HepG2 (cell line): ENCODE data around the gene MEIS3. TPM values are rescaled to one million over a fixed set of nuclear protein-coding genes. Genes with fewer than 3 reads are reported as not detected.

ENCODE experiments used
- AGO2 ChIP-seq: fragments of 200-400 bp; formaldehyde crosslinking; optimal IDR thresholded peaks from 2 replicates; pipeline ENCODE3; 2017; ENCODE audit warnings: mild to moderate bottlenecking, low read depth, low read length, moderate library complexity
- BCL6 ChIP-seq: IDR thresholded peaks from 2 replicates; pipeline ENCODE4 v1.6.1; 2016; ENCODE audit warnings: missing genetic modification reagents, missing compliant biosample characterization
- CCDC6 ChIP-seq: sonication (generic); formaldehyde crosslinking; IDR thresholded peaks from 2 replicates; pipeline ENCODE4 v1.8.1; 2022; ENCODE audit warnings: mild to moderate bottlenecking, missing genetic modification reagents, moderate library complexity
- DPF2 ChIP-seq: sonication (generic); formaldehyde crosslinking; IDR thresholded peaks from 2 replicates; pipeline ENCODE4 v1.4.0; 2020; ENCODE audit warnings: mild to moderate bottlenecking, low read depth, missing genetic modification reagents, borderline replicate concordance
- FOXJ3 ChIP-seq: sonication (generic); formaldehyde crosslinking; IDR thresholded peaks from 2 replicates; pipeline ENCODE4 v1.4.0; 2020; ENCODE audit warnings: missing genetic modification reagents, mild to moderate bottlenecking, borderline replicate concordance
- HDAC2 ChIP-seq: sonication (generic); formaldehyde crosslinking; IDR thresholded peaks from 2 replicates; pipeline ENCODE4 v1.4.0; 2020; ENCODE audit warnings: missing genetic modification reagents
- HNF4G ChIP-seq, 2 experiments: sonication (generic) in 1 of 2; formaldehyde crosslinking in 1 of 2; IDR thresholded peaks; 2 replicates each; pipeline versions ENCODE4 v1.4.0 to v1.6.1; 2011 to 2020; ENCODE audit warnings: borderline replicate concordance in 2 of 2, low read depth in 2 of 2, mild to moderate bottlenecking in 2 of 2, low read length in 1 of 2, missing genetic modification reagents in 1 of 2, moderate library complexity in 1 of 2
- HOXA3 ChIP-seq: sonication (generic); formaldehyde crosslinking; IDR thresholded peaks from 2 replicates; pipeline ENCODE4 v1.5.0; 2020; ENCODE audit warnings: missing genetic modification reagents
- KLF9 ChIP-seq: IDR thresholded peaks from 2 replicates; pipeline ENCODE4 v1.6.1; 2016; ENCODE audit warnings: low read depth
- NR2F6 ChIP-seq, 2 experiments: IDR thresholded peaks; 2 replicates each; pipeline ENCODE4 v1.6.1; 2016; ENCODE audit warnings: antibody characterized with exemption in 1 of 2, mild to moderate bottlenecking in 1 of 2
- RXRB ChIP-seq: IDR thresholded peaks from 2 replicates; pipeline ENCODE4 v1.6.1; 2016; ENCODE audit warnings: borderline replicate concordance, missing genetic modification reagents, missing compliant biosample characterization
- XRCC5 ChIP-seq: fragments of 200-400 bp; formaldehyde crosslinking; optimal IDR thresholded peaks from 2 replicates; pipeline ENCODE3; 2017; ENCODE audit warnings: mild to moderate bottlenecking, low read length
- ZC3H4 ChIP-seq: sonication (generic); formaldehyde crosslinking; IDR thresholded peaks from 2 replicates; pipeline ENCODE4 v1.4.0; 2020; ENCODE audit warnings: missing genetic modification reagents, borderline replicate concordance
- ZMYM3 ChIP-seq: sonication (generic); formaldehyde crosslinking; IDR thresholded peaks from 2 replicates; pipeline ENCODE4 v1.5.1; 2020; ENCODE audit warnings: mild to moderate bottlenecking, missing genetic modification reagents
- ZNF224 ChIP-seq: sonication (generic); formaldehyde crosslinking; IDR thresholded peaks from 2 replicates; pipeline ENCODE4 v1.5.0; 2020; ENCODE audit warnings: mild to moderate bottlenecking, missing genetic modification reagents
- ZNF30 ChIP-seq: sonication (generic); formaldehyde crosslinking; IDR thresholded peaks from 2 replicates; pipeline ENCODE4 v1.5.0; 2020; ENCODE audit warnings: mild to moderate bottlenecking, missing genetic modification reagents
- ZNF343 ChIP-seq: sonication (generic); formaldehyde crosslinking; IDR thresholded peaks from 2 replicates; pipeline ENCODE4 v1.4.0; 2020; ENCODE audit warnings: mild to moderate bottlenecking, missing genetic modification reagents
- ZNF629 ChIP-seq: sonication (generic); formaldehyde crosslinking; conservative IDR thresholded peaks from 2 replicates; pipeline ENCODE4 v1.5.0; 2020; ENCODE audit warnings: missing genetic modification reagents
- polyA plus RNA-seq, 8 experiments: library from polyadenylated mRNA; depleted of rRNA in 3 of 8; stranded (reverse) in 7 of 8; unstranded in 1 of 8; fragments of >200 nt; fragmentation: Illumina TruSeq in 4 of 8; extraction: Trizol in 4 of 8; gene quantifications; 2 replicates each; pipeline versions ENCODE4 v1.2.1 to v1.2.3, GENCODE V29; 2011 to 2016; ENCODE audit warnings: low read depth in 4 of 8, missing spikeins in 1 of 8, mixed read lengths in 1 of 8; ENCODE audit not compliant: insufficient read depth in 1 of 8
- total RNA-seq, 5 experiments: library from RNA; depleted of rRNA; stranded (reverse); fragments of >200 nt; fragmentation: Illumina TruSeq; extraction: Trizol; gene quantifications; 2 replicates each; pipeline ENCODE4 v1.2.3, GENCODE V29; 2016; ENCODE audit warnings: low read depth in 1 of 5
- TF ChIP-seq, protein P1 (sequence below): IDR thresholded peaks from 2 replicates; pipeline ENCODE4 v1.6.1; 2016
- TF ChIP-seq, protein P2 (sequence below): IDR thresholded peaks from 2 replicates; pipeline ENCODE4 v1.4.0; 2020; ENCODE audit warnings: mild to moderate bottlenecking, missing genetic modification reagents
- TF ChIP-seq, protein P3 (sequence below): sonication (generic); formaldehyde crosslinking; IDR thresholded peaks from 2 replicates; pipeline ENCODE4 v1.4.0; 2020; ENCODE audit warnings: low read depth, mild to moderate bottlenecking, missing genetic modification reagents
- TF ChIP-seq, protein P4 (sequence below): sonication (generic); formaldehyde crosslinking; IDR thresholded peaks from 2 replicates; pipeline ENCODE4 v1.5.1; 2020; ENCODE audit warnings: missing genetic modification reagents, mild to moderate bottlenecking, borderline replicate concordance

The MEIS3 gene
- total and polyA plus RNA-seq, 2 of the 13 experiments (the other 11 are each of a cell fraction or from before 2014, with no cell fraction given): 0.09 to 0.70 TPM

- TF ChIP-seq ZMYM3 (CRISPR knock-in tag) (peak; percentile 81; the same call in 1 of the 2 replicates), HDAC2 (CRISPR knock-in tag) (peak; percentile 71; the same call in 1 of the 2 replicates), ZNF629 (CRISPR knock-in tag) (peak; percentile 49), ZNF30 (CRISPR knock-in tag) (no peak), BCL6 (CRISPR knock-in tag) (peak; percentile 49), CCDC6 (CRISPR knock-in tag) (peak; percentile 37; the same call in 1 of the 2 replicates), ZNF343 (CRISPR knock-in tag) (0 out of 2 replicates have a peak, but pooled peaks have one; percentile 32), AGO2 (peak; percentile 83), HOXA3 (peak; percentile 80), FOXJ3 (peak; percentile 16; the same call in 1 of the 2 replicates), XRCC5 (peak; percentile 39), RXRB (CRISPR knock-in tag) (peak; percentile 48; the same call in 1 of the 2 replicates), ZC3H4 (CRISPR knock-in tag) (no peak), HNF4G (IDR thresholded peaks at IDR 0.05; ENCODE audit: borderline replicate concordance, low read depth, low read length) (peak; percentile 93), HNF4G (CRISPR knock-in tag; IDR thresholded peaks at IDR 0.05; ENCODE audit: borderline replicate concordance, low read depth) (peak; percentile 93; the same call in 1 of the 2 replicates), NR2F6 (IDR thresholded peaks at IDR 0.05) (no peak), NR2F6 (CRISPR knock-in tag; IDR thresholded peaks at IDR 0.05) (peak; percentile 36; the same call in 1 of the 2 replicates), ZNF224 (CRISPR knock-in tag) (peak; percentile 71; the same call in 1 of the 2 replicates), KLF9 (no peak), DPF2 (CRISPR knock-in tag) (peak; percentile 62; the same call in 1 of the 2 replicates)
- TF ChIP-seq, protein P1, sequence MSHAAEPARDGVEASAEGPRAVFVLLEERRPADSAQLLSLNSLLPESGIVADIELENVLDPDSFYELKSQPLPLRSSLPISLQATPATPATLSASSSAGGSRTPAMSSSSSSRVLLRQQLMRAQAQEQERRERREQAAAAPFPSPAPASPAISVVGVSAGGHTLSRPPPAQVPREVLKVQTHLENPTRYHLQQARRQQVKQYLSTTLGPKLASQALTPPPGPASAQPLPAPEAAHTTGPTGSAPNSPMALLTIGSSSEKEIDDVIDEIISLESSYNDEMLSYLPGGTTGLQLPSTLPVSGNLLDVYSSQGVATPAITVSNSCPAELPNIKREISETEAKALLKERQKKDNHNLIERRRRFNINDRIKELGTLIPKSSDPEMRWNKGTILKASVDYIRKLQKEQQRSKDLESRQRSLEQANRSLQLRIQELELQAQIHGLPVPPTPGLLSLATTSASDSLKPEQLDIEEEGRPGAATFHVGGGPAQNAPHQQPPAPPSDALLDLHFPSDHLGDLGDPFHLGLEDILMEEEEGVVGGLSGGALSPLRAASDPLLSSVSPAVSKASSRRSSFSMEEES (CRISPR knock-in tag): peak; percentile 29; the same call in 1 of the 2 replicates
- TF ChIP-seq, protein P2, sequence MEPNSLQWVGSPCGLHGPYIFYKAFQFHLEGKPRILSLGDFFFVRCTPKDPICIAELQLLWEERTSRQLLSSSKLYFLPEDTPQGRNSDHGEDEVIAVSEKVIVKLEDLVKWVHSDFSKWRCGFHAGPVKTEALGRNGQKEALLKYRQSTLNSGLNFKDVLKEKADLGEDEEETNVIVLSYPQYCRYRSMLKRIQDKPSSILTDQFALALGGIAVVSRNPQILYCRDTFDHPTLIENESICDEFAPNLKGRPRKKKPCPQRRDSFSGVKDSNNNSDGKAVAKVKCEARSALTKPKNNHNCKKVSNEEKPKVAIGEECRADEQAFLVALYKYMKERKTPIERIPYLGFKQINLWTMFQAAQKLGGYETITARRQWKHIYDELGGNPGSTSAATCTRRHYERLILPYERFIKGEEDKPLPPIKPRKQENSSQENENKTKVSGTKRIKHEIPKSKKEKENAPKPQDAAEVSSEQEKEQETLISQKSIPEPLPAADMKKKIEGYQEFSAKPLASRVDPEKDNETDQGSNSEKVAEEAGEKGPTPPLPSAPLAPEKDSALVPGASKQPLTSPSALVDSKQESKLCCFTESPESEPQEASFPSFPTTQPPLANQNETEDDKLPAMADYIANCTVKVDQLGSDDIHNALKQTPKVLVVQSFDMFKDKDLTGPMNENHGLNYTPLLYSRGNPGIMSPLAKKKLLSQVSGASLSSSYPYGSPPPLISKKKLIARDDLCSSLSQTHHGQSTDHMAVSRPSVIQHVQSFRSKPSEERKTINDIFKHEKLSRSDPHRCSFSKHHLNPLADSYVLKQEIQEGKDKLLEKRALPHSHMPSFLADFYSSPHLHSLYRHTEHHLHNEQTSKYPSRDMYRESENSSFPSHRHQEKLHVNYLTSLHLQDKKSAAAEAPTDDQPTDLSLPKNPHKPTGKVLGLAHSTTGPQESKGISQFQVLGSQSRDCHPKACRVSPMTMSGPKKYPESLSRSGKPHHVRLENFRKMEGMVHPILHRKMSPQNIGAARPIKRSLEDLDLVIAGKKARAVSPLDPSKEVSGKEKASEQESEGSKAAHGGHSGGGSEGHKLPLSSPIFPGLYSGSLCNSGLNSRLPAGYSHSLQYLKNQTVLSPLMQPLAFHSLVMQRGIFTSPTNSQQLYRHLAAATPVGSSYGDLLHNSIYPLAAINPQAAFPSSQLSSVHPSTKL (CRISPR knock-in tag): peak; percentile 65
- TF ChIP-seq, protein P3, sequence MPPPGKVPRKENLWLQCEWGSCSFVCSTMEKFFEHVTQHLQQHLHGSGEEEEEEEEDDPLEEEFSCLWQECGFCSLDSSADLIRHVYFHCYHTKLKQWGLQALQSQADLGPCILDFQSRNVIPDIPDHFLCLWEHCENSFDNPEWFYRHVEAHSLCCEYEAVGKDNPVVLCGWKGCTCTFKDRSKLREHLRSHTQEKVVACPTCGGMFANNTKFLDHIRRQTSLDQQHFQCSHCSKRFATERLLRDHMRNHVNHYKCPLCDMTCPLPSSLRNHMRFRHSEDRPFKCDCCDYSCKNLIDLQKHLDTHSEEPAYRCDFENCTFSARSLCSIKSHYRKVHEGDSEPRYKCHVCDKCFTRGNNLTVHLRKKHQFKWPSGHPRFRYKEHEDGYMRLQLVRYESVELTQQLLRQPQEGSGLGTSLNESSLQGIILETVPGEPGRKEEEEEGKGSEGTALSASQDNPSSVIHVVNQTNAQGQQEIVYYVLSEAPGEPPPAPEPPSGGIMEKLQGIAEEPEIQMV (CRISPR knock-in tag): no peak
- TF ChIP-seq, protein P4, sequence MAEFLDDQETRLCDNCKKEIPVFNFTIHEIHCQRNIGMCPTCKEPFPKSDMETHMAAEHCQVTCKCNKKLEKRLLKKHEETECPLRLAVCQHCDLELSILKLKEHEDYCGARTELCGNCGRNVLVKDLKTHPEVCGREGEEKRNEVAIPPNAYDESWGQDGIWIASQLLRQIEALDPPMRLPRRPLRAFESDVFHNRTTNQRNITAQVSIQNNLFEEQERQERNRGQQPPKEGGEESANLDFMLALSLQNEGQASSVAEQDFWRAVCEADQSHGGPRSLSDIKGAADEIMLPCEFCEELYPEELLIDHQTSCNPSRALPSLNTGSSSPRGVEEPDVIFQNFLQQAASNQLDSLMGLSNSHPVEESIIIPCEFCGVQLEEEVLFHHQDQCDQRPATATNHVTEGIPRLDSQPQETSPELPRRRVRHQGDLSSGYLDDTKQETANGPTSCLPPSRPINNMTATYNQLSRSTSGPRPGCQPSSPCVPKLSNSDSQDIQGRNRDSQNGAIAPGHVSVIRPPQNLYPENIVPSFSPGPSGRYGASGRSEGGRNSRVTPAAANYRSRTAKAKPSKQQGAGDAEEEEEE: no peak
These were observed 66.0 kb downstream of the MEIS3 start (continued) for GRCh38 chr19:47353307-47353712.
